NCI-H2081 (cell line): ENCODE results near the gene METTL9.
A peak's percentile ranks its signal among the peaks of the same experiment; 100 is the strongest.
"Not testable (repeated sequence)": the region's sequence is repeated elsewhere in the genome, so short reads cannot be mapped to it uniquely, and the experiment has no call there.

Experiments
- DNase-seq, 2 experiments: peaks; one replicate each; lab custom pipeline; 2025; lab: John Stamatoyannopoulos, UW

Gene METTL9

DNA sequence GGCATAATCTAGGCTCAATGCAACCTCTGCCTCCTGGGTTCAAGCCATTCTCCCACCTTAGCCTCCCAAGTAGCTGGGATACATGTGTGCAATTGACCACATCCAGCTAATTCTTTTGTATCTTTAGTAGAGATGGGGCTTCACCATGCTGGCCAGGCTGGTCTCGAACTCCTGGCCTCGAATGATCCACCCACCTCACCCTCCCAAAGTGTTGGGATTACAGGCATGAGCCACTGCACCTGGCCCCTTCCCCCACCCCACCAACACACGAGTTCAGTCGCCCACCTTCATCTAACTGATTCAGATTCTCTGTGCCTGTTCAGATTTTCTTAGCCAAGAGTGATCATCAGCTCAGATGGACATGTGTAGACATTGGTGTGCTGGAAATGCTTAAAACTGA, 25.0 kb upstream of the METTL9 start:
- DNase-seq: no peak

GRCh38 chr16:21576323-21576722, 23.1 kb upstream of the METTL9 start:
- DNase-seq: not testable (repeated sequence)

- DNase-seq: not testable (repeated sequence)
These were observed 21.9 kb upstream of the METTL9 start for GRCh38 chr16:21577487-21577886.

GRCh38 chr16:21578311-21578710, 21.1 kb upstream of the METTL9 start:
- not testable (repeated sequence) for DNase-seq

GRCh38 chr16:21580131-21580530, 19.2 kb upstream of the METTL9 start:
- not testable (repeated sequence) for DNase-seq

- no peak for DNase-seq
These were observed 18.6 kb upstream of the METTL9 start for GRCh38 chr16:21580807-21581206.

- no peak for DNase-seq
These were observed 14.6 kb upstream of the METTL9 start for GRCh38 chr16:21584817-21585216.

DNA sequence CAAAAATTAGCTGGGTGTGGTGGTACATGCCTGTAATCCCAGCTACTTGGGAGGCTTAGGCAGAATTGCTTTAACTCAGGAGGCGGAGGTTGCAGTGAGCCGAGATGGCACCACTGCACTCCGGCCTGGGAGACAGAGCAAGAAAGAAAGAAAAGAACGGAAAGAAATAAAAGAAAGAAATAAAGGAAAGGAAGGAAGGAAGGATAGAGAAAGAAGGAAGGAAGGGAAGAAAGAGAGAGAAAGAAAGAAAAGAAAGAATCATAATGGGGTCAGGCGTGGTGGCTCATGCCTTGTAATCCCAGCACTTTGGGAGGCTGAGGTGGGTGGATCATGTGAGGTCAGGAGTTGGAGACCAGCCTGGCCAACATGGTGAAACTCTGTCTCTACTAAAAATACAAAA, 10.8 kb upstream of the METTL9 start:
- not testable (repeated sequence) for DNase-seq

DNA sequence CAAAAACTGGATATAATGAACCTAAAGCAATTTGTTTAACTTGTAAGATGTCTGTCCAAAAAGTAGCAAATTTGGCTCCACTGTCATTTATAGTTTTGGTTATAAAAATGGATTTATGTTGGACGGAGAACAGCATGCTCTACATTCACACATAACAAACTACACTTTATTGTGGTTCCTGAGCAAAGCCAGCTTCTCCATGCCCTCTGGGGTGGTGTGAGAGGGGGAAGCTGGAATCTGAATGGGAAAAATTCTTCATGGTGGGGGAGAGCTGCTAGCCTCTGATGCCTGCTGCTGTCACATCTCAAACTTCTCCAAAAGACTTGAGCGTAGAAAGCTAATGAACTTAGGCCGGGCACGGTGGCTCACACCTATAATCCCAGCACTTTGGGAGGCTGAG, 9.8 kb upstream of the METTL9 start:
- DNase-seq: no peak

GRCh38 chr16:21590287-21590686, 9.1 kb upstream of the METTL9 start:
- no peak for DNase-seq

GRCh38 chr16:21590796-21591195, 8.6 kb upstream of the METTL9 start:
- DNase-seq: no peak

GRCh38 chr16:21592191-21592590, 7.2 kb upstream of the METTL9 start:
- DNase-seq: no peak

- no peak for DNase-seq
These were observed 5.7 kb upstream of the METTL9 start for GRCh38 chr16:21593530-21594289.

- DNase-seq: no peak
These were observed 1.8 kb upstream of the METTL9 start for GRCh38 chr16:21597561-21598030.

DNA sequence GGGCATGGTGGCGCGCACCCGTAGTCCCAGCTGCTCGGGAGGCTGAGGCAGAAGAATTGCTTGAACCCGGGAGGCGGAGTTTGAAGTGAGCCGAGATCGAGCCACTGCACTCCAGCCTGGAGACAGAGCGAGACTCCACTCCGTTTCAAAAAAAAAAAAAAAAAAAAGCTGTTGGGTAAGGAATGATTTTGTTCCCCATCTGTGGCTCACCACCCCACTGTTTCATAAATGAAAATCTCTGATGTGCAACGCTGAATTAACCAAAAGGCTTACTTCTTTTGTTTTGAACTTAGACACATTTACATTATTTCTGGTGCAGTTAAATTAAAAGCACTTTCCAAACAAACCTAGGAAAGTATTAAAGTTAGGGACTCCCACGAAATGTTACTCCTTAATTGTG, 1.2 kb upstream of the METTL9 start:
- no peak for DNase-seq

GRCh38 chr16:21598701-21599121, 666 bp upstream of the METTL9 start:
- DNase-seq: peak in 1 of 2 experiments; percentile 25

- DNase-seq: peak in 1 of 2 experiments; percentile 41
These were observed 825 bp downstream of the METTL9 start for GRCh38 chr16:21600031-21600773.

DNA sequence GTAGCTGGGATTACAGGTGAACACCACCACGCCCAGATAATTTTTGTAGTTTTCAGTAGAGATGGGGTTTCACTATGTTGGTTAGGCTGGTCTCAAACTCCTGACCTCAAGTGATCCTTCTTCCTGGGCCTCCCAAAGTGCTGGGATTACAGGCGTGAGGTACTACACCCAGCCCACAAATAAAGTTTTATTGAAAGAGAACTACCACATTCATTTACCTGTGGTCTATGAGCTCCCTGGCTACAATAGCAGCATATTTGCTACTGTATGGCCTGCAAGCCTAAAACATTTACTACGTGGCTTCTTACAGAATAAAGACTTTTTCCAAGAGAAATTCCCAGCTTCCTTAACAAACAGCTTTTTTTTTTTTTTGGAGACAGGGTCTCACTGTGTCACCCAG, 3.4 kb downstream of the METTL9 start:
- DNase-seq: no peak

GRCh38 chr16:21603928-21604327, 4.6 kb downstream of the METTL9 start:
- DNase-seq: no peak

- not testable (repeated sequence) for DNase-seq
These were observed 6.5 kb downstream of the METTL9 start for GRCh38 chr16:21605848-21606247.

DNA sequence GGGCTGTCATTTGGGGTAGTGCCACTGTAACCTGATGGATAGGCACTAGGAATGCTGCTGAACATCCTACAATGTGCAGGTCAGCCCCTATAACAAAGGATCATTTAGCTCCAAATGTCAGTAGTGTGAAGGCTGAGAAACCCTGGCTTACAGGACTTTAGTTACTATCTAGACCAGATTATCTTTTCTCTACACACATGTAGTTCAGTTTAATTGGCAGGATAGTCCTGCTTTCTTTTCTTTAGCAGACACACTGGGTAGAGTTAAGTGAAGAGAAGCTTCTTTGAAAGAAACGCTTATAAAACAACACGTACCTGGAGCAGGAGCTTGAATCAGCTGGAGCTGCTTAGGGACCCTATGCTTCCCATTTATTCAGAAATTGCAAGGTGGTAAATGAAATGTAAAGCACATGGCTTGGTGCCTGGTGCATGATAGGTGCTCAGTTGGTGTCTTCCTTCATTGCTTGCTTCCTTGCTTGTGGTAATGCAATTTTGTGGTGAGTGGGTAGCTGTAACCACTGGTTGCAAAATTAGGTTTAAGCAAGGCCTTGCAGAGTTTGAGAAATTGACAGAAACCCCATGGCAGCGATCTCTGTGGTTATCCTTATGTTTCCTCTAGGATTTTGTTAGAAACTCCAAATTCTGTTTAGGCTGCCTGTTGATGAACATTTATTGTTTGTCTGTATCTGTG, 9.4 kb downstream of the METTL9 start:
- no peak for DNase-seq

DNA sequence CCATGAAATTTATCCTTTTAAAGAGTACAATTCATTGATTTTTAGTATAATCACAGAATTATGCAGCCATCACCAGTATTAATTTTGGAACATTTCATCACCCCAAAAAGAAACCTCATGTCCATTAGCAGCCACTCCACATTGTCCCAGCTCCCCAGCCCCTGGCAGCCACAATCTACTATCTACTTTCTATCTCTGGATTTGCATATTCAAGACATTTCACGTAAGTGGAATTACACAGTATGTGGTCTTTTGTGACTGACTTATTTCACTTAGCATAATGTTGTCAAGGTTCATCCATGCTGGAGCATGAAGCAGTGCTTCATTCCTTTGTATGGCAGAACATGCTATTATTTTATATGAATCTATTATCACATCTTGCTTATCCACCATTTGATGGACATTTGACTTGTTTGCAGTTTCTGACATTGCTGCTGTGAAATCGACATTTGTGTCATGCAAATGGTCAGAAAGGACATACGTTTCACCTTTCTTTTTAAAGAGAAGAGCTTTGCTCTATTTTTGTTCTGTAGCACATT, 10.7 kb downstream of the METTL9 start:
- DNase-seq: no peak
